ENCODE results near the gene LPA.
A peak's percentile ranks its signal among the peaks of the same experiment; 100 is the strongest.
"Not testable (repeated sequence)": the region's sequence is repeated elsewhere in the genome, so short reads cannot be mapped to it uniquely, and the experiment has no call there.

The LPA gene

DNA sequence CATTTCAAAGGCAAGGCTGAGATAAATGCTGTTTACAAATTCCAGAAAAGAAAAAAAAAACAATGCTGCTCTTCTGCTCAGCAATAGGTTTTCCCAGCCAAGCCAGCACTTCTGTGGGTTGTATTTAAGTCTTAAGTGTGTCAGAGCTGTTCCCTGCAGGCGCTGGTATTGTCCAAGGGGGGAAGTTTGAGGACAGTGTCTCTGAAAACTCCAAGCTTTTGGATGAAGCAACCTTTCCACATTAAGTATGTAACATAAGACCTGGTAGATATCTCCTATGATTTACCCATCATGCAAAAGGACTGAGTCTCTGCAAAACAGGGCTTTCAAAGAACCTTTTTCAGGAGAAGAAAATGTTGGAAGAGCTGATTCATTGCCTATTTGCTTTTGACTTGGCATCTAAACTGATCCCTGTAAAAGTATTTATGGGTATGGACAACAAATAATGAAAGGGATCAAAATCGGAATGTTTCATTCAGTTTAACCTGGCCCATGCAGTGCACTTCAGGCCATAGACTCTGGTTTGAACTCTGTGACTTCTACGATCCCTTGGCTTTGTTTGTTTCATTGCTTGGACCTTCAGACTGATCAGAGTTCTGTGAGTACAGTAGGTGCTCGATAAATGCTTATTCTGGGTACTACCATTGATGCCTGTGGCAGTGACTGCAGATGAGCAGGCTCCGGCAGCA lies 21.8 kb upstream of the LPA start:
- no peak overlapping the region for H3K27ac ChIP-seq (ENCODE audit: low read depth, low read length)
- no peaks in the 10 kb centered on the region for H3K4me1 ChIP-seq (ENCODE audit: control insufficient read depth, insufficient read depth, low read length)
- no peaks in the 10 kb centered on the region for H3K27me3 ChIP-seq (ENCODE audit: control insufficient read depth, insufficient read depth, low read length)
- peaks cover 11% of the 10 kb centered on the region for H3K9me3 ChIP-seq (ENCODE audit: control insufficient read depth, insufficient read depth, low read depth, low read length)
- H3K36me3 ChIP-seq (ENCODE audit: control insufficient read depth, insufficient read depth, low read length): no peaks in the 10 kb centered on the region
- no peak overlapping the region; the same call in 1 of the 2 replicates for H3K4me3 ChIP-seq (ENCODE audit: low read depth, low read length)
- H3K9ac ChIP-seq (ENCODE audit: low read length): no peak overlapping the region

DNA sequence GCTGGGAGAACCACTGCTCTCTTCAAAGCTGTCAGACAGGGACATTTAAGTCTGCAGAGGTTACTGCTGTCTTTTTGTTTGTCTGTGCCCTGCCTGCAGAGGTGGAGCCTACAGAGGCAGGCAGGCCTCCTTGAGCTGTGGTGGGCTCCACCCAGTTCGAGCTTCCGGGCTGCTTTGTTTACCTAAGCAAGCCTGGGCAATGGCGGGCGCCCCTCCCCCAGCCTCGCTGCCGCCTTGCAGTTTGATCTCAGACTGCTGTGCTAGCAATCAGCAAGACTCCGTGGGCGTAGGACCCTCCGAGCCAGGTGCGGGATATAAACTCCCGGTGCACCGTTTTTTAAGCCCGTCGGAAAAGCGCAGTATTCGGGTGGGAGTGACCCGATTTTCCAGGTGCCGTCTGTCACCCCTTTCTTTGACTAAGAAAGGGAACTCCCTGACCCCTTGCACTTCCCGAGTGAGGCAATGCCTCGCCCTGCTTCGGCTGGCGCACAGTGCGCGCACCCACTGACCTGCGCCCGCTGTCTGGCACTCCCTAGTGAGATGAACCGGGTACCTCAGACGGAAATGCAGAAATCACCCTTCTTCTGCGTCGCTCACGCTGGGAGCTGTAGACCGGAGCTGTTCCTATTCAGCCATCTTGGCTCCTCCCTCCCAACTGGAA lies 21.2 kb upstream of the LPA start:
- H3K27ac ChIP-seq (ENCODE audit: low read depth, low read length); H3K27me3 ChIP-seq (ENCODE audit: control insufficient read depth, insufficient read depth, low read length); H3K4me3 ChIP-seq (ENCODE audit: low read depth, low read length); H3K36me3 ChIP-seq (ENCODE audit: control insufficient read depth, insufficient read depth, low read length); H3K9ac ChIP-seq (ENCODE audit: low read length); H3K4me1 ChIP-seq (ENCODE audit: control insufficient read depth, insufficient read depth, low read length): not testable (repeated sequence)
- peaks cover 11% of the 10 kb centered on the region for H3K9me3 ChIP-seq (ENCODE audit: control insufficient read depth, insufficient read depth, low read depth, low read length)

DNA sequence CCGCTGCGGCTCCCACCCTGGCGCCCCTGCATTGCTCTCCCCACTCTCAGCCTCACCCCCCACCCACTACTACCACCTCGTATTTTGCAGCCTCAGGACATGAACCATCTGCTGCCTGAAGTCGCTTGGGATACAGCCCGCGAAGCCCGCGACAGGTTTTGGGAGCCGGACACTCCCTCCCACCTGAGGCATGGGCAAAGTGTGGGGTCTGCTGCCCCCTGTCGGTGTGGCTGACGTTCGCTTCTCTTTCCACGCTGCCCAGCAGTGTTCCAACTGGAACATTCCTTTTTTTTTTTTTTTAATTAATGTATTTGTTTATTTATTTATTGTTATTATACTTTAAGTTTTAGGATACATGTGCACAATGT lies 15.3 kb upstream of the LPA start:
- H3K36me3 ChIP-seq (ENCODE audit: control insufficient read depth, insufficient read depth, low read length): no peaks in the 10 kb centered on the region
- peaks cover 30% of the 10 kb centered on the region for H3K27me3 ChIP-seq (ENCODE audit: control insufficient read depth, insufficient read depth, low read length)
- H3K9ac ChIP-seq (ENCODE audit: low read length): no peak overlapping the region
- no peak overlapping the region for H3K27ac ChIP-seq (ENCODE audit: low read depth, low read length)
- peak overlapping the region; percentile 57 for H3K4me3 ChIP-seq (ENCODE audit: low read depth, low read length)
- H3K4me1 ChIP-seq (ENCODE audit: control insufficient read depth, insufficient read depth, low read length): no peaks in the 10 kb centered on the region
- H3K9me3 ChIP-seq (ENCODE audit: control insufficient read depth, insufficient read depth, low read depth, low read length): no peaks in the 10 kb centered on the region

DNA sequence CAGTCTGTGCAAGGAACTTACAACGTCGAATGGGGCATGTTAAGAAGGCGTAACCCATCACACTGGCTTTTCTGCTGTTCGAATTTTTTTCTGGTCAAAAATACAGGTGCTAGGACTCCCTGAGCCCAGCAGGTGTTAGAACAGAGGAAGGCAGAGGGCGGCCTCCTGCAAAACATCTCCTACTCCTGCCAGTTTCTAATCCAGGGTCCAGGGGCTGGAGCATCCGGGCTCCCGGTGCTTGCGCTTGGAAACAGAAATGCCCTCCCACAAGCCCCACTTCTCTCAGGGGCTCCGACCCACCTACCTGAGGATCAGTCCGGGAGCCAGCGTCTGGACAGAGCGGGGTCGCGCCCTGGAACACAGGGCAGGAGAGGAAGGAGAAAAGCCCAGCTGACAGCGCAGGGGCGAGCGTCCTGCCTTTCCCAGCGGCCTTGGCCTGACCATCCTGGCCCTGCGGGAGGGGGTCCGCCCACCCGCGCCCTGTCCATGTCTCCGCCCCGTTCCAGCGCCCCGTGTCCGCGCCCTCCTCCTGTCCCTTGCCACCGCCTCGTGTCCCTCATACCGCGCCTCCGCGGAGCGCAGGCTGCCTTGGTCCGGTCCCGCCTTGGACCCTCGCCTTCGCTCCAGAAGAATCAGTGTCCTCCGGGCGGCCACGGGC lies 14.8 kb upstream of the LPA start:
- no peaks in the 10 kb centered on the region for H3K36me3 ChIP-seq (ENCODE audit: control insufficient read depth, insufficient read depth, low read length)
- no peak overlapping the region for H3K27ac ChIP-seq (ENCODE audit: low read depth, low read length)
- H3K9ac ChIP-seq (ENCODE audit: low read length): no peak overlapping the region
- peak overlapping the region; percentile 57 for H3K4me3 ChIP-seq (ENCODE audit: low read depth, low read length)
- no peaks in the 10 kb centered on the region for H3K9me3 ChIP-seq (ENCODE audit: control insufficient read depth, insufficient read depth, low read depth, low read length)
- H3K4me1 ChIP-seq (ENCODE audit: control insufficient read depth, insufficient read depth, low read length): no peaks in the 10 kb centered on the region
- peaks cover 30% of the 10 kb centered on the region for H3K27me3 ChIP-seq (ENCODE audit: control insufficient read depth, insufficient read depth, low read length)

DNA sequence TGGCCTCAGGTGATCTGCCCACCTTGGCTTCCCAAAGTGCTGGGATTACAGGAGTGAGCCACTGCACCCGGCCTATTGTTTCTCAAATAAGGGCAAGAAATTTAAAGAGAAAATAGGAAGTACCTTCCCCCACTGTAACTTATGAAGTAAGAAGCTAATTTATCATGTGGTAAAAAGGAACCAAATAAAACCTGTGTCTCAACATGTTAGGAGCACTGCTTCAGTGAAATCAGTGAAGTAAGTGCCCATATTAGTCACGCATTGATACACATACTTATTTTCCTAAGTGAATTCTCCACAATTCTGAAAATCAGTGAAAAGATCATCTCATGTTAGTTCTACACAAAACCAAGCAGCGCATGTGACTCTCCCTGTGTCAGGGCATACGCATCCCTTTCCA lies 14.2 kb upstream of the LPA start:
- Histone ChIP-seq H3K27ac (ENCODE audit: low read depth, low read length) (no peak overlapping the region), H3K9ac (ENCODE audit: low read length) (no peak overlapping the region), H3K36me3 (ENCODE audit: control insufficient read depth, insufficient read depth, low read length) (no peaks in the 10 kb centered on the region), H3K9me3 (ENCODE audit: control insufficient read depth, insufficient read depth, low read depth, low read length) (no peaks in the 10 kb centered on the region), H3K27me3 (ENCODE audit: control insufficient read depth, insufficient read depth, low read length) (peaks cover 30% of the 10 kb centered on the region), H3K4me1 (ENCODE audit: control insufficient read depth, insufficient read depth, low read length) (no peaks in the 10 kb centered on the region), H3K4me3 (ENCODE audit: low read depth, low read length) (no peak overlapping the region)

DNA sequence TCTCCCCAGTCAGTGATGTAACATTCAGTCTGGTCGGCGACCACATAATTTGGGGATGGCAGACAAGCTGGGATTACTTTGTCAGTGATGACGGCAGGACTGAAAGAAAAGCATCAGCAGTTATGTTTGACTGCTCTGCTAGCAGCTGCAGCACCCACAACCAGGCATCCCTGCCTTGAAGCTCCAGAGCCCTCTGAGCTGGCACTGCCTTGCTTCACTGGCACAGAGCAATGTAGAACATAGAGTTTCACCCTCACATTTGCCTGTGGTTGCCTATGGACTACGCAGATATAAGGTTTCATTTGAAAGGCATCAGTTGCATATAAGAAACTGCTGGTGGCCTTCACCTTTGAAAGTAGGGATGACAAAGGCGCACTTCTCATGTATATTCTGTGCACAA lies 12.3 kb upstream of the LPA start:
- H3K4me1 ChIP-seq (ENCODE audit: control insufficient read depth, insufficient read depth, low read length): not testable (repeated sequence)

DNA sequence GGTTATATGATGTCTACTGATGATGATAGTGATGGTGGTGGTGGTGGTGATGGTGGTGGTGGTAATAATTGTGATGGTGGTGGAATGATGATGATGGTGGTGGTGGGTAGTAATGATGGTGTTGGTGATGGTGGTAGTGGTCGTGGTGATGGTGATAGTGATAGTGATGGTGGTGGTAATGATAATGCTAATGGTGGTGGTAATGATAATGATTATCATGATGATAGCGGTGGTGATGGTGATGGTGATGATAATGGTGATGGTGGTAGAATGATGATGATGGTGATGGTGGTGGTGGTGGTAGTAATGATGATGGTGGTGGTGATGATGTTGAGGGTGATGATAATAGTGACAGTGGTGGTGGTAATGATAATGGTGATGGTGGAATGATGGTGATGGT lies 4.5 kb upstream of the LPA start:
- 0 out of 2 replicates have a peak, but pooled peaks cover 2% of the 10 kb centered on the region for H3K9me3 ChIP-seq (ENCODE audit: control insufficient read depth, insufficient read depth, low read depth, low read length)
- no peaks in the 10 kb centered on the region for H3K36me3 ChIP-seq (ENCODE audit: control insufficient read depth, insufficient read depth, low read length)
- H3K4me3 ChIP-seq (ENCODE audit: low read depth, low read length): no peak overlapping the region
- H3K9ac ChIP-seq (ENCODE audit: low read length): no peak overlapping the region
- 0 out of 2 replicates have a peak, but pooled peaks cover 8% of the 10 kb centered on the region for H3K27me3 ChIP-seq (ENCODE audit: control insufficient read depth, insufficient read depth, low read length)
- no peak overlapping the region for H3K27ac ChIP-seq (ENCODE audit: low read depth, low read length)
- no peaks in the 10 kb centered on the region for H3K4me1 ChIP-seq (ENCODE audit: control insufficient read depth, insufficient read depth, low read length)

More for the DNA sequence above, 12.3 kb upstream of the LPA start:
- not testable (repeated sequence) for H3K9ac ChIP-seq (ENCODE audit: low read length); H3K9me3 ChIP-seq (ENCODE audit: control insufficient read depth, insufficient read depth, low read depth, low read length); H3K36me3 ChIP-seq (ENCODE audit: control insufficient read depth, insufficient read depth, low read length); H3K4me3 ChIP-seq (ENCODE audit: low read depth, low read length); H3K27ac ChIP-seq (ENCODE audit: low read depth, low read length)
- H3K27me3 ChIP-seq (ENCODE audit: control insufficient read depth, insufficient read depth, low read length): peaks cover 30% of the 10 kb centered on the region

DNA sequence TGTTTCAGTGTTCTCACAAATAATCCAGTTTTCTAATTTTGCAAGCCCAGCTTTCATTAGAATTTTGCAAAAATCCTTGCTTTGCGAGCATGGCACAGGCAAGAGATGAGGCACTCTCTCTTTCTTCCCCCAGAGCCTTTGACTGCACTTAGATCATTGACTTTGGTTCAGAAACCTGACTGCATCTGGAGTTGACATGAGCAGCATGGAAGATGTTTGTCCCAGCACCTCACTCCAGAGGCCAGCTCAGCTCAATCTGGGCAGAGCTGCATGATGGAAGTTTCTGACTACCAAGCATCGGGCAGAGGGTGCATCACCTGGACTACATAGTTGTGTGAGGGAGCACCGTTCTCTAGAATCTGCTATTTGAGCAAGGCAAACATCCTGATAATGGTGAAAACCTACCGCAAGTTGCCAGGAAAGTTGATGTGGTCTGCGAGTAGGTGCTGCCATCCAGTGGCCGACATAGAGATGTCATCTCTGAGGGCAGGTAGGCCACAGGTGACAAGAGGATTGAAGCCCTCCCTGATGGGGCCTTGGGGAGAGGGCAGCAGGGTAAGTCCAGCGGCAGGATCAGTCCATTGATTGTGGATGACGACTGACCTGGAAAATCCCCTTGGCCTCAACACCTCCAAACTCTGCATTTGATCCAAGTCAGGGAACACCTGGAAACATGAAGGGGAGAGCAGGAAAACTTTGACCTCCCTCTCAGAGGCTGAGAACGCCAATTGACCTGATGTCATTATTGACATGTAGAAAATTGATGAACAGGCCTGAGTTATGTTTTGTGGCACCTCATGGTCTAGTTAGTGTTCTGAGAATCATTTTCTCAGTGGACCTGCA lies 3.8 kb upstream of the LPA start:
- no peak overlapping the region for H3K4me3 ChIP-seq (ENCODE audit: low read depth, low read length)
- H3K4me1 ChIP-seq (ENCODE audit: control insufficient read depth, insufficient read depth, low read length): no peaks in the 10 kb centered on the region
- H3K9me3 ChIP-seq (ENCODE audit: control insufficient read depth, insufficient read depth, low read depth, low read length): 0 out of 2 replicates have a peak, but pooled peaks cover 2% of the 10 kb centered on the region
- 0 out of 2 replicates have a peak, but pooled peaks cover 8% of the 10 kb centered on the region for H3K27me3 ChIP-seq (ENCODE audit: control insufficient read depth, insufficient read depth, low read length)
- H3K36me3 ChIP-seq (ENCODE audit: control insufficient read depth, insufficient read depth, low read length): no peaks in the 10 kb centered on the region
- H3K9ac ChIP-seq (ENCODE audit: low read length): no peak overlapping the region
- H3K27ac ChIP-seq (ENCODE audit: low read depth, low read length): no peak overlapping the region

DNA sequence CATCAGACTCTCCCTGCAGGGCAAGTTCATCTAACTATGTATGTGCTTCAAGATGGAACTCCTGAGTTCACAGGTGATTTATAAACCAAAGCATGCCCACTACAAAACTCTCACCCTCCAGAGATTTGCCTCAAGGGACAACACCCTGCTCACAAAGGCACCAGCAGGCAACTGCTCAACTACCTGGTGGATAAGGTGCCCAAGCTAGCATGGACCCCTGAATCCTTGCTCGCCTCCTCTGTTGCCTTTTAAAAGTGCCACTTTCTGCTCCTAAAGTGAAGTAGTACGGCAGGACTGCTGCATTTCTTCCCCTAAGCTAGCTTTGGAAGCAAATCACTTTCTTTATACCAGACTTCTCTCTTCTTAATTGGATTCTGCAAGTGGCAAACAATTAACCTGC lies 1.2 kb downstream of the LPA start:
- no peak overlapping the region for H3K9ac ChIP-seq (ENCODE audit: low read length)
- 0 out of 2 replicates have a peak, but pooled peaks cover 8% of the 10 kb centered on the region for H3K27me3 ChIP-seq (ENCODE audit: control insufficient read depth, insufficient read depth, low read length)
- H3K4me3 ChIP-seq (ENCODE audit: low read depth, low read length): no peak overlapping the region
- H3K4me1 ChIP-seq (ENCODE audit: control insufficient read depth, insufficient read depth, low read length): no peaks in the 10 kb centered on the region
- H3K27ac ChIP-seq (ENCODE audit: low read depth, low read length): no peak overlapping the region
- H3K36me3 ChIP-seq (ENCODE audit: control insufficient read depth, insufficient read depth, low read length): no peaks in the 10 kb centered on the region
- peaks cover 7% of the 10 kb centered on the region; the same call in 1 of the 2 replicates for H3K9me3 ChIP-seq (ENCODE audit: control insufficient read depth, insufficient read depth, low read depth, low read length)

DNA sequence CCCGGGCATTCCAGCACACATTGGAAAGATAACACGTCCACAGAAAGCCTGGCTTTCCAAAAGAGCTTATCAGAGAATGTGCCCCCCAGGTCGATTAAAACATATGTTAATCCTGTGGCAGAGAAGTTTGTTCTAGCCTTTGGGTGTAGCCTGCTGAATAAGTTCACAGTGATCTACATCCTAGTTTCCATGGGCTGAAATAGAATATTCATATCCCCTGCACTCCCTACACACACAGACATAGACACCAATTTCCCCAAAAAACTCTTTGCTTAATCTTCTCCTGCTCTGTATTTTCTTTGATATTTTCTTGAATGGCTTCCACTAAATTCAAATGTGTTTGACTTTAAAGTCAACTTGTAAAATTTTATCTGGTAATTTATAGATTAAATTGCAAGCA lies 1.6 kb downstream of the LPA start:
- Histone ChIP-seq H3K4me1 (ENCODE audit: control insufficient read depth, insufficient read depth, low read length) (no peaks in the 10 kb centered on the region), H3K27ac (ENCODE audit: low read depth, low read length) (no peak overlapping the region)

More for the DNA sequence above, 1.6 kb downstream of the LPA start:
- Histone ChIP-seq H3K27me3 (ENCODE audit: control insufficient read depth, insufficient read depth, low read length) (0 out of 2 replicates have a peak, but pooled peaks cover 4% of the 10 kb centered on the region), H3K4me3 (ENCODE audit: low read depth, low read length) (no peak overlapping the region), H3K9ac (ENCODE audit: low read length) (no peak overlapping the region), H3K9me3 (ENCODE audit: control insufficient read depth, insufficient read depth, low read depth, low read length) (peaks cover 11% of the 10 kb centered on the region; the same call in 1 of the 2 replicates), H3K36me3 (ENCODE audit: control insufficient read depth, insufficient read depth, low read length) (no peaks in the 10 kb centered on the region)
